Small intestine (tissue), 7 donors: ENCODE results near the gene MRPS11. TPM values are rescaled to one million over a fixed set of nuclear protein-coding genes. Genes with fewer than 3 reads are reported as not detected.

ENCODE experiments used
- DNase-seq, 2 donors: peaks; one replicate each; pipeline versions ENCODE4 v3.0.0 to v3.0.0-alpha.2; 2013
- FAIRE-seq: peaks from 2 replicates; lab custom pipeline; 2012; peaks lifted over from hg19 to GRCh38; lab: Jason Lieb, UNC
- H3K27ac ChIP-seq, 3 donors: one replicate each; pipeline ENCODE4 v1.5.1; 2013; ENCODE audit warnings: low read length in 2 of 3, mild to moderate bottlenecking in 2 of 3, control low read depth in 1 of 3, inconsistent platforms in 1 of 3, low read depth in 1 of 3, moderate library complexity in 1 of 3
- H3K27me3 ChIP-seq, 3 donors: one replicate each; pipeline ENCODE4 v1.6.1; 2013; ENCODE audit warnings: low read length in 3 of 3, inconsistent platforms in 1 of 3; ENCODE audit not compliant: control insufficient read depth in 3 of 3, insufficient read depth in 3 of 3
- H3K36me3 ChIP-seq, 3 donors: one replicate each; pipeline ENCODE4 v1.6.1; 2013; ENCODE audit warnings: low read length in 3 of 3, inconsistent platforms in 1 of 3, low read depth in 1 of 3, mild to moderate bottlenecking in 1 of 3, moderate library complexity in 1 of 3; ENCODE audit not compliant: control insufficient read depth in 3 of 3, insufficient read depth in 2 of 3
- H3K4me1 ChIP-seq, 3 donors: one replicate each; pipeline ENCODE4 v1.6.1; 2013; ENCODE audit warnings: low read length in 2 of 3, inconsistent platforms in 1 of 3, low read depth in 1 of 3, mild to moderate bottlenecking in 1 of 3, moderate library complexity in 1 of 3; ENCODE audit not compliant: control insufficient read depth in 3 of 3, insufficient read depth in 2 of 3
- H3K4me3 ChIP-seq, 3 donors: one replicate each; pipeline ENCODE4 v1.5.1; 2013; ENCODE audit warnings: low read length in 3 of 3, control low read depth in 1 of 3, inconsistent platforms in 1 of 3, low read depth in 1 of 3, mild to moderate bottlenecking in 1 of 3, moderate library complexity in 1 of 3
- H3K9me3 ChIP-seq, 2 donors: one replicate each; pipeline ENCODE4 v1.6.1; 2013; ENCODE audit warnings: low read depth in 1 of 2, low read length in 1 of 2; ENCODE audit not compliant: control insufficient read depth in 2 of 2, insufficient read depth in 1 of 2
- WGBS, 3 donors: extraction: QIAGEN DNeasy Blood & Tissue Kit; methylation state at CpG; one replicate each; pipeline ENCODE4 v1.1.7; 2013; 5-methylcytosine and 5-hydroxymethylcytosine counted together
- polyA plus RNA-seq, 4 donors: library from polyadenylated mRNA; stranded (reverse) in 3 of 4; unstranded in 1 of 4; fragments of 200-250 nt in 3 of 4; fragments of 120-200 nt in 1 of 4; gene quantifications; one replicate each; pipeline versions ENCODE4 v1.2.1 to v1.2.3, GENCODE V29; 2013
- donor health status: healthy with polysubstance abuse.
- donor health status: control.
- donor health status: control.
- donor health status: Bipolar disorder and iron deficiency.
- donor health status: healthy.

Gene MRPS11
- polyA plus RNA-seq, 4 donors: 37.7 to 79.8 (median 63.9) TPM

DNA sequence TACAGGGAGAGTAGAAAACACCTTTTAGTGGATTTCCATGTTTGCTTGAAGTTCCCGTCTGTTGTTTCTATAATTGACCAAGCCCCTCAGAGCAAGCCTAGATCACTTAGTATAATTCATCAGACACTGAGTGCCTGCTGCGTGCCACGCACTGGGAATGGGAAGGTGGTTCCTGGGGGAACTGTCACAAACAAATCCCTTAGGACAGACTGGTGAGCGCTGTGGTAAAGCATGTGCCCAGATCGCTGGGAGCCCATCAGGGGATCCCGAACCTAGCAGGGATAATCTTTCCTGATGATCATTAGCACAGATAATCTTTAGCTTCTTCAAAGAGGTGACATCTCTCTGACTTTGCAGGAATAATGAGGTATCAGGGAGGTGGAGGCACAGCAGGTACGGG, 9.6 kb downstream of the MRPS11 start:
- Histone ChIP-seq H3K9me3 (no peaks in the 10 kb centered on the region), H3K4me1 (peaks cover 0 to 2% (median 0%) of the 10 kb centered on the region in 3 donors), H3K27me3 (no peaks in the 10 kb centered on the region), H3K36me3 (peaks cover 3 to 49% (median 10%) of the 10 kb centered on the region in 3 donors), H3K27ac (no peak overlapping the region), H3K4me3 (no peak overlapping the region)
- FAIRE-seq: no peak
- WGBS, 3 donors: 92 to 94% (median 93%) methylated on average over 7 of the region's 7 CpGs
- DNase-seq: no peak

GRCh38 chr15:88477904-88478303, 10.4 kb downstream of the MRPS11 start:
- no peak for FAIRE-seq
- H3K27ac ChIP-seq: no peak overlapping the region
- 88 to 92% (median 88%) methylated on average over 5 of the region's 5 CpGs for WGBS, 3 donors

DNA sequence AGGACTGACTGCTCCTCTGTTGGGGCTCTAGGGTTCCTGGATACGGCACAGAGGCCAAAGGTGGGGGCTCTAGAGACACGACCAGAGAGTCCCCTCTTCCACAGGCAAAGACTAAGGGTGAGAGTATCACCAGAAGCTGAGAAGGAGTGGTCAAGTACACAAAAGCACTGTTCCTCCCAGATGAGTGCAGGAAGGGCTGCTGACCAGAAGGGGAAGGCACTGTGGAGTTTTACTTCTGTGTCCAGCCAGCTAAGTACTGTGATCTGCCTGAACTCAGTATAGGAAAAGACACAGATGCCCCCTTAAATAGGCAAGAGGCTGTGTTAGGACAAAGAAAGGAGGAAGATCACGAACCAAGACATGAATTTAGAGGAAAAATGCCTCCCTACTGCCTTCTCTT, 11.7 kb downstream of the MRPS11 start:
- FAIRE-seq (no peak), DNase-seq (no peak)
- Histone ChIP-seq H3K4me3 (no peak overlapping the region), H3K27ac (no peak overlapping the region), H3K27me3 (no peaks in the 10 kb centered on the region), H3K4me1 (no peaks in the 10 kb centered on the region), H3K9me3 (no peaks in the 10 kb centered on the region), H3K36me3 (peaks cover 3 to 42% (median 10%) of the 10 kb centered on the region in 3 donors)
- 55 to 90% (median 87%) methylated on average over 3 of the region's 3 CpGs for WGBS, 3 donors

More at GRCh38 chr15:88477904-88478303, 10.4 kb downstream of the MRPS11 start:
- Histone ChIP-seq H3K27me3 (no peaks in the 10 kb centered on the region), H3K36me3 (peaks cover 3 to 45% (median 10%) of the 10 kb centered on the region in 3 donors), H3K4me3 (no peak overlapping the region), H3K4me1 (peaks cover 0 to 2% (median 0%) of the 10 kb centered on the region in 3 donors), H3K9me3 (no peaks in the 10 kb centered on the region)
- no peak for DNase-seq

- 83 to 91% (median 84%) methylated on average over 8 of the region's 8 CpGs for WGBS, 3 donors
- FAIRE-seq: no peak
- peaks cover 0 to 34% (median 8%) of the 10 kb centered on the region in 3 donors for H3K36me3 ChIP-seq
Measured at GRCh38 chr15:88480981-88481380, 13.5 kb downstream of the MRPS11 start.

DNA sequence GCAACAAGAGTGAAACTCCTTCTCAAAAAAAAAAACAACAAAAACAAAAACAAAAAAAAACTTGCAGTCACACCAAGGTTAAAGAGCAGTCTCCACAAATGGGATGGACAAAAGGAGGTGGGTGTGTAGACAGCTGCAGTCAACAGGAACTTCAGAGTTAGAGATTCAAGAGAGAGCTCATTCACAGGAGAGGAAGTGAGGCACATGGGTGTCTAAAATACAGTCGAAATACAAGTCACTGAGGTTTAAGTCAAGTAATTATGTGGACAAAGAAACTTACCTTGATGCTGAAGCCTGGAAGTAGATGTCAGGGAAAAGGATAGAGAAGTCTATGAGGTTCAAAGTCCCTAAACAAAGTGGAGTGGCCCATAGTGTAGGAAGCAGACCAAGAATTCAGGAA, 14.8 kb downstream of the MRPS11 start:
- FAIRE-seq: no peak
- DNase-seq: no peak
- Histone ChIP-seq H3K36me3 (peaks cover 0 to 26% (median 3%) of the 10 kb centered on the region in 3 donors), H3K4me3 (no peak overlapping the region), H3K9me3 (no peaks in the 10 kb centered on the region), H3K27ac (no peak overlapping the region), H3K4me1 (no peaks in the 10 kb centered on the region), H3K27me3 (no peaks in the 10 kb centered on the region)
- WGBS, 3 donors: 48 to 67% (median 52%) methylated on average over 1 of the region's 1 CpG

More at GRCh38 chr15:88480981-88481380, 13.5 kb downstream of the MRPS11 start:
- no peaks in the 10 kb centered on the region for H3K9me3 ChIP-seq
- DNase-seq: no peak
- no peak overlapping the region for H3K27ac ChIP-seq
- no peaks in the 10 kb centered on the region for H3K4me1 ChIP-seq
- H3K4me3 ChIP-seq: no peak overlapping the region
- no peaks in the 10 kb centered on the region for H3K27me3 ChIP-seq

DNA sequence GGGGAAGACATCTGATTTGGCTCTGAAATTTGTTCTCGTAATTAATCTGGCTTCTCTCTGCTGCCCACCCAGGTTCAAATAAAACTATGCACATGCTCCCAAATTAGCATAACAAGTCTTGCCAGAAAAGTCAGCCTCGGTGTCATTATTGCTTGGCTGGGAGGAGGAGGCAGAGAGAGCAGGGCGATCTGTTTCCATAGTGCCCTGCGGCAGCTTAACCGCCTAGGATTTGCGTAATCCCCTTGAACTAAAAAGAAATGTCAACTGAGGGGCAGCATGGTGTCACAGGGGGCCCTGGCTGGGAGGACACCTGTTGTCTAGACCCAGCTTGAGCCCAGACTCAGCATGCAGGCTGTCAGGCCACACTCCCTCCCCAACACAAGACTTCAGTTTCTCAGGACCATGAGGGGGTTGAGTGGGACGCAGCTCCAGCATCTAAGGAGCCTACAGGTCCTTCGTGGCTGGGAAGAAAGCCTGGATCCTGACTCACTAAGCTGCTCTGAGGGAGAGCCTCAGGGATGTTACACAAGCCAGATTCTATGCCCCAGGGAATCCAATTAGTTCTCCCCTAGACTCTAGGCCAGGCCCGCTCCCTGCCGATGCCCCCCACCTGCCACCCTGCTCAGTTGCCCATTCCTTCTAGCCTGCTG, 17.3 kb downstream of the MRPS11 start:
- Histone ChIP-seq H3K9me3 (no peaks in the 10 kb centered on the region), H3K4me3 (no peak overlapping the region), H3K4me1 (no peaks in the 10 kb centered on the region), H3K27me3 (no peaks in the 10 kb centered on the region), H3K27ac (no peak overlapping the region), H3K36me3 (peaks cover 0 to 11% (median 0%) of the 10 kb centered on the region in 3 donors)
- FAIRE-seq (no peak), DNase-seq (no peak)
- 57 to 86% (median 85%) methylated on average over 10 of the region's 10 CpGs for WGBS, 3 donors

GRCh38 chr15:88487178-88487795, 19.8 kb downstream of the MRPS11 start:
- WGBS, 3 donors: 76 to 81% (median 77%) methylated on average over 2 of the region's 2 CpGs
- H3K36me3 ChIP-seq: no peaks in the 10 kb centered on the region
- H3K9me3 ChIP-seq: no peaks in the 10 kb centered on the region
- FAIRE-seq (no peak), DNase-seq (no peak)
- no peaks in the 10 kb centered on the region for H3K27me3 ChIP-seq
- H3K27ac ChIP-seq: no peak overlapping the region
- H3K4me1 ChIP-seq: no peaks in the 10 kb centered on the region
- H3K4me3 ChIP-seq: no peak overlapping the region

GRCh38 chr15:88487796-88488523, 20.5 kb downstream of the MRPS11 start:
- FAIRE-seq: no peak
- Histone ChIP-seq H3K27ac (no peak overlapping the region), H3K27me3 (no peaks in the 10 kb centered on the region), H3K9me3 (no peaks in the 10 kb centered on the region), H3K4me1 (no peaks in the 10 kb centered on the region), H3K4me3 (no peak overlapping the region), H3K36me3 (no peaks in the 10 kb centered on the region)
- WGBS, 3 donors: 67 to 85% (median 76%) methylated on average over 10 to 11 of the region's 11 CpGs
- no peak for DNase-seq
